K562 (cell line): Measurements from ENCODE around the gene HDLBP. TPM values are rescaled to one million over a fixed set of nuclear protein-coding genes. Genes with fewer than 3 reads are reported as not detected.

Source experiments
- ATAC-seq: fragments of 200-7000 bp; cut with Tn5 transposase; 3 replicates; pipeline ENCODE4 v1.9.1; 2020; ENCODE audit warnings: moderate library complexity
- BruUV-seq: library from RNA; stranded (reverse); fragments of 400-500 nt; replicated peaks from 2 replicates; lab custom pipeline; 2021; lab: Mats Ljungman, UMichigan
- CTCF ChIA-PET: fragments of 300-600 bp; formaldehyde crosslinking; extraction: SDS; loops from one replicate; lab custom pipeline; 2021; ENCODE audit warnings: low intra/inter-chr PET ratio; lab: Yijun Ruan, JAX
- POLR2A ChIA-PET: fragments of 300-600, 350-650 bp; sonication (Branson Sonifier 250); formaldehyde crosslinking; extraction: SDS; loops from one replicate; lab custom pipeline; 2021; ENCODE audit warnings: antibody characterized with exemption, inconsistent platforms; lab: Yijun Ruan, JAX
- DNase-seq, 4 experiments: peaks; one replicate each; pipeline versions ENCODE4 v3.0.0 to v3.0.0-alpha.2; 2011 to 2018; ENCODE audit warnings: low spot score in 3 of 4, mixed read lengths in 3 of 4; ENCODE audit errors: extremely low read depth in 1 of 4
- FAIRE-seq: peaks from 2 replicates; lab custom pipeline; 2011; peaks lifted over from hg19 to GRCh38; lab: Jason Lieb, UNC
- H2AFZ ChIP-seq: 2 replicates; pipeline ENCODE4 v1.6.0; 2011; ENCODE audit warnings: low read depth, low read length, control low read depth, inconsistent platforms
- H3K27ac ChIP-seq: fragments of 200-600 bp; 3 replicates; pipeline ENCODE4 v1.8.0; 2011; ENCODE audit warnings: low read depth, mild to moderate bottlenecking, control low read depth, inconsistent platforms, low read length, moderate library complexity, mixed read lengths; ENCODE audit errors: extremely low read depth
- H3K27me3 ChIP-seq, 2 experiments: fragments of 300-600 bp in 1 of 2; 2 replicates in 1 of 2; 3 replicates in 1 of 2; pipeline versions ENCODE4 v1.6.0 to v1.8.0; 2011; ENCODE audit warnings: inconsistent platforms in 2 of 2, low read length in 2 of 2, mild to moderate bottlenecking in 1 of 2, mixed read lengths in 1 of 2, moderate library complexity in 1 of 2; ENCODE audit not compliant: control insufficient read depth in 2 of 2, insufficient read depth in 2 of 2
- H3K36me3 ChIP-seq: fragments of 300-600 bp; 3 replicates; pipeline ENCODE4 v1.8.0; 2011; ENCODE audit warnings: mild to moderate bottlenecking, low read length, inconsistent platforms; ENCODE audit not compliant: control insufficient read depth, insufficient read depth
- H3K4me1 ChIP-seq, 2 experiments: fragments of 200-600 bp in 1 of 2; replicated peaks in 1 of 2; 2 replicates in 1 of 2; 3 replicates in 1 of 2; pipeline versions ENCODE4 v1.5.1 to v1.8.0; 2011; ENCODE audit warnings: inconsistent platforms in 2 of 2, low read length in 2 of 2, mild to moderate bottlenecking in 1 of 2, mixed read lengths in 1 of 2, moderate library complexity in 1 of 2; ENCODE audit not compliant: control insufficient read depth in 2 of 2, insufficient read depth in 2 of 2
- H3K4me2 ChIP-seq: 2 replicates; pipeline ENCODE4 v1.6.1; 2011; ENCODE audit warnings: low read length, control low read depth, inconsistent platforms, mixed read lengths; ENCODE audit not compliant: insufficient read depth
- H3K4me3 ChIP-seq: fragments of 200-600 bp; sonication (generic), shearing (Covaris generic); 2 replicates; pipeline ENCODE4 v1.5.1; 2016; ENCODE audit warnings: control low read depth, inconsistent platforms
- H3K79me2 ChIP-seq: fragments of 200-600 bp; 3 replicates; pipeline ENCODE4 v1.8.0; 2011; ENCODE audit warnings: low read length, inconsistent platforms; ENCODE audit not compliant: control insufficient read depth, insufficient read depth
- H3K9ac ChIP-seq, 2 experiments: 2 replicates each; pipeline versions ENCODE4 v1.6.0 to v1.6.1; 2011; ENCODE audit warnings: low read depth in 2 of 2, low read length in 2 of 2, control low read depth in 1 of 2, inconsistent platforms in 1 of 2, mild to moderate bottlenecking in 1 of 2, mixed read lengths in 1 of 2; ENCODE audit not compliant: insufficient read depth in 1 of 2
- H3K9me1 ChIP-seq: one replicate; pipeline ENCODE4 v1.6.0; 2011; ENCODE audit warnings: inconsistent platforms, mild to moderate bottlenecking, low read length, moderate library complexity; ENCODE audit not compliant: control insufficient read depth, insufficient read depth
- H3K9me3 ChIP-seq: replicated peaks from 2 replicates; pipeline ENCODE4 v1.5.1; 2011; ENCODE audit warnings: low read depth, low read length, inconsistent platforms; ENCODE audit not compliant: control insufficient read depth, insufficient read depth
- H4K20me1 ChIP-seq: replicated peaks from 2 replicates; pipeline ENCODE4 v1.6.1; 2011; ENCODE audit warnings: low read length, inconsistent platforms, mixed read lengths; ENCODE audit not compliant: control insufficient read depth, insufficient read depth
- ATF1 ChIP-seq, 2 experiments: fragments of 450-650 bp in 1 of 2; IDR thresholded peaks; 2 replicates each; pipeline ENCODE4 v1.6.1; 2016; ENCODE audit warnings: missing compliant biosample characterization in 1 of 2, missing genetic modification characterization in 1 of 2
- BDP1 ChIP-seq: IDR thresholded peaks from 3 replicates; pipeline ENCODE4 v1.6.1; 2011; ENCODE audit not compliant: insufficient read length, insufficient read depth
- CREB3L1 ChIP-seq: fragments of 450-650 bp; IDR thresholded peaks from 2 replicates; pipeline ENCODE4 v1.6.1; 2014; ENCODE audit warnings: low read depth, mild to moderate bottlenecking, moderate library complexity, borderline replicate concordance
- E2F3 ChIP-seq: fragments of 250-450 bp; sonication (Bioruptor Pico); IDR thresholded peaks from 2 replicates; pipeline ENCODE4 v1.4.0; 2020; ENCODE audit warnings: mild to moderate bottlenecking
- FOXP1 ChIP-seq: sonication (generic); formaldehyde crosslinking; IDR thresholded peaks from 2 replicates; pipeline ENCODE4 v1.8.0; 2022; ENCODE audit warnings: mild to moderate bottlenecking, missing genetic modification reagents
- PHF20 ChIP-seq: fragments of 450-650 bp; IDR thresholded peaks from 2 replicates; pipeline ENCODE4 v1.6.1; 2018; ENCODE audit not compliant: partially characterized antibody
- PURB ChIP-seq: sonication (generic); formaldehyde crosslinking; IDR thresholded peaks from 2 replicates; pipeline ENCODE4 v1.9.0; 2021; ENCODE audit warnings: low read depth, mild to moderate bottlenecking, missing genetic modification reagents
- RBM17 ChIP-seq: fragments of 200-400 bp; formaldehyde crosslinking; IDR thresholded peaks from 2 replicates; pipeline ENCODE4 v1.6.1; 2017; ENCODE audit warnings: low read depth, mild to moderate bottlenecking, low read length, borderline replicate concordance
- RUNX1 ChIP-seq: sonication (generic); IDR thresholded peaks from 2 replicates; pipeline ENCODE4 v1.6.1; 2016; ENCODE audit warnings: antibody characterized with exemption, low read depth
- SAFB ChIP-seq: fragments of 200-400 bp; formaldehyde crosslinking; IDR thresholded peaks from 2 replicates; pipeline ENCODE4 v1.6.1; 2017; ENCODE audit warnings: low read depth, low read length, borderline replicate concordance
- SMARCA4 ChIP-seq: fragments of 450-650 bp; IDR thresholded peaks from 2 replicates; pipeline ENCODE4 v1.6.1; 2016
- SOX6 ChIP-seq: fragments of 450-650 bp; IDR thresholded peaks from 2 replicates; pipeline ENCODE4 v1.6.1; 2014; ENCODE audit warnings: mild to moderate bottlenecking
- SREBF1 ChIP-seq: fragments of 150-350 bp; IDR thresholded peaks from 2 replicates; pipeline ENCODE4 v1.6.1; 2014; ENCODE audit warnings: antibody characterized with exemption, low read depth, low read length, borderline replicate concordance
- TAF9B ChIP-seq: fragments of 450-650 bp; IDR thresholded peaks from 2 replicates; pipeline ENCODE4 v1.6.1; 2018; ENCODE audit warnings: mild to moderate bottlenecking; ENCODE audit not compliant: partially characterized antibody
- TEAD1 ChIP-seq, 2 experiments: fragments of 450-650 bp in 1 of 2; sonication (generic) in 1 of 2; formaldehyde crosslinking; IDR thresholded peaks; 2 replicates each; pipeline versions ENCODE4 v1.4.0 to v1.8.0; 2020 to 2022; ENCODE audit warnings: mild to moderate bottlenecking in 2 of 2, missing genetic modification reagents in 1 of 2
- ZBTB1 ChIP-seq: sonication (generic); formaldehyde crosslinking; IDR thresholded peaks from 2 replicates; pipeline ENCODE4 v1.8.1; 2023; ENCODE audit warnings: missing genetic modification reagents, low read depth, mild to moderate bottlenecking, borderline replicate concordance
- ZNF197 ChIP-seq: fragments of 200-800 bp; sonication (Bioruptor generic); IDR thresholded peaks from 2 replicates; pipeline ENCODE4 v1.6.1; 2016; ENCODE audit warnings: low read depth, missing genetic modification characterization, missing compliant biosample characterization
- ZNF511 ChIP-seq: sonication (generic); formaldehyde crosslinking; IDR thresholded peaks from 2 replicates; pipeline ENCODE4 v1.8.0; 2022; ENCODE audit warnings: mild to moderate bottlenecking, missing genetic modification reagents
- ZNF740 ChIP-seq, 3 experiments: fragments of 200-800 bp in 1 of 3; sonication (Bioruptor generic) in 1 of 3; sonication (generic) in 1 of 3; formaldehyde crosslinking in 1 of 3; IDR thresholded peaks; 2 replicates each; pipeline versions ENCODE4 v1.6.1 to v1.8.0; 2016 to 2022; ENCODE audit warnings: mild to moderate bottlenecking in 2 of 3, missing compliant biosample characterization in 2 of 3, missing genetic modification characterization in 2 of 3, missing genetic modification reagents in 1 of 3
- WGBS: fragments of 100-300 bp; shearing (Covaris generic); methylation state at CpG from one replicate; pipeline ENCODE4 v1.1.6; 2016; ENCODE audit warnings: low coverage, mixed read lengths; ENCODE audit not compliant: insufficient coverage; ENCODE audit errors: missing lambda C conversion rate; 5-methylcytosine and 5-hydroxymethylcytosine counted together
- in situ Hi-C: fragments of 300-500 bp; cut with MboI; formaldehyde crosslinking; loops from 4 replicates; pipeline ENCODE4 v1.15.0; 2018; ENCODE audit warnings: inconsistent platforms, mixed read lengths
- intact Hi-C: fragments of 100-400 bp; cut with micrococcal nuclease; formaldehyde crosslinking; loops from 2 replicates; pipeline ENCODE4 v1.14.2; 2022
- polyA plus RNA-seq, 8 experiments: library from polyadenylated mRNA; depleted of rRNA in 4 of 8; stranded (reverse) in 5 of 8; unstranded in 3 of 8; fragments of >200 nt; fragmentation: Nextera tagmentation in 2 of 8; fragmentation: Illumina TruSeq in 1 of 8; extraction: Ambion mirVana in 2 of 8; extraction: Trizol in 1 of 8; gene quantifications; 2 replicates each; pipeline versions ENCODE4 v1.2.1 to v1.2.3, GENCODE V29; 2011 to 2014; ENCODE audit warnings: inconsistent platforms in 1 of 8, missing spikeins in 1 of 8
- total RNA-seq, 7 experiments: library from RNA; depleted of rRNA in 6 of 7; stranded (reverse); fragments of >200 nt in 6 of 7; fragmentation: Illumina TruSeq in 2 of 7; extraction: Trizol in 2 of 7; gene quantifications; 2 replicates each; pipeline versions ENCODE4 v1.2.1 to v1.2.3, GENCODE V29; 2011 to 2021; ENCODE audit warnings: low replicate concordance in 1 of 7

Gene HDLBP
- total and polyA plus RNA-seq, 9 of the 15 experiments (the other 6 are each of a cell fraction or from before 2014, with no cell fraction given): 24.4 to 378 (median 146) TPM

- no peak for TF ChIP-seq CREB3L1
Observed at GRCh38 chr2:241209271-241209670, 106.2 kb downstream of the HDLBP start (continued).

GRCh38 chr2:241208058-241208457 is 107.4 kb downstream of the HDLBP start:
- Histone ChIP-seq H3K79me2 (no peaks in the 10 kb centered on the region), H3K4me3 (no peak overlapping the region), H3K9ac (no peak overlapping the region), H3K4me2 (no peak overlapping the region), H4K20me1 (no peaks in the 10 kb centered on the region), H3K9me3 (no peaks in the 10 kb centered on the region), H2AFZ (no peak overlapping the region), H3K9me1 (no peaks in the 10 kb centered on the region), H3K27me3 (peaks cover 7 to 42% of the 10 kb centered on the region in 2 experiments; a peak in 4 of 5 replicates), H3K4me1 (peaks cover 0 to 20% of the 10 kb centered on the region in 2 experiments; a peak in 1 of 5 replicates), H3K27ac (no peak overlapping the region), H3K36me3 (no peaks in the 10 kb centered on the region)
- DNase-seq (no peak), ATAC-seq (no peak), FAIRE-seq (no peak)
- ChIA-PET CTCF (no interaction called here), POLR2A (interaction anchor here (1.2 kb wide), 1 partner anchor 12 kb away, joined by 3 read pairs; no protein-coding TSS in a partner anchor)
- TF ChIP-seq SOX6: no peak
- no peak for TF ChIP-seq FOXP1 (CRISPR knock-in tag)
- TF ChIP-seq SREBF1: no peak
- TF ChIP-seq ZNF511 (CRISPR knock-in tag): no peak
- TF ChIP-seq PURB (CRISPR knock-in tag): no peak
- no peak for TF ChIP-seq PHF20
- TF ChIP-seq RUNX1: no peak
- no peak for TF ChIP-seq TAF9B
- TF ChIP-seq SMARCA4: no peak
- no peak for TF ChIP-seq TEAD1 (CRISPR knock-in tag; IDR thresholded peaks at IDR 0.05)
- TF ChIP-seq ZNF740 (CRISPR knock-in tag; IDR thresholded peaks at IDR 0.05): no peak
- TF ChIP-seq ZNF740 (tag; IDR thresholded peaks at IDR 0.05): no peak
- no peak for TF ChIP-seq ZBTB1
- no peak for TF ChIP-seq RBM17
- TF ChIP-seq BDP1: no peak
- TF ChIP-seq SAFB: no peak
- TF ChIP-seq ZNF197: no peak
- TF ChIP-seq ATF1 (CRISPR knock-in tag; IDR thresholded peaks at IDR 0.05): no peak
- no peak for TF ChIP-seq ATF1 (tag; IDR thresholded peaks at IDR 0.05)
- no peak for TF ChIP-seq E2F3 (CRISPR knock-in tag)
- WGBS: 2% methylated on average over 6 of the region's 6 CpGs
- in situ Hi-C loops (no loop called here), intact Hi-C loops (no loop called here)
- no TSS peak for BruUV-seq
